GM21737 (cell line): ENCODE results near the gene CNTNAP2.

Source experiments
- ATAC-seq: cut with Tn5 transposase; IDR thresholded peaks from one replicate; pipeline ENCODE4 v1.9.1; 2021; ENCODE audit warnings: mild to moderate bottlenecking, moderate library complexity; ENCODE audit not compliant: unreplicated experiment

Gene CNTNAP2

GRCh38 chr7:146966274-146966673, 849.7 kb downstream of the CNTNAP2 start:
- no peak for ATAC-seq

DNA sequence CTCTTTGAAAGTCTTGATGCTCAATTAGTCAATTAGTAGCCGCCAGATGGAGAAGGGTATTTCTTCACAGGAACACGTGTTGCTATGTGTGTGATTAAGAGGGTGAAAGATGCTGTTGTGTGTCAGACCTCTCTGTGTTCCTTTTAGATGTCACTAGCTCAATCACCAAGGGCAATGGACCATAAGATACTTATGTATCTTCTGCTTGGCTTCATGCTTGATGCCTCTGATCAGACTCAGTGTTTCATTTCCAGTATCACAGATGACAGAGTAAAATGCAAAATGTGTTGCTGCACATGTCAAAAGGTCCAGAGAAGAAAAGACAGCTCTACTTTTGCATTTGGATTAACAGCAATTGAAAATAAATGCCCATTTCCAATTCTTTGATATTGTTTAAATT, 865.9 kb downstream of the CNTNAP2 start:
- ATAC-seq: no peak

- ATAC-seq: no peak
Measured at GRCh38 chr7:146991596-146991995, 875.0 kb downstream of the CNTNAP2 start.

GRCh38 chr7:146993764-146994163, 877.2 kb downstream of the CNTNAP2 start:
- no peak for ATAC-seq

GRCh38 chr7:147008530-147008929, 891.9 kb downstream of the CNTNAP2 start:
- ATAC-seq: no peak

- no peak for ATAC-seq
Measured at GRCh38 chr7:147012666-147013065, 896.1 kb downstream of the CNTNAP2 start.

DNA sequence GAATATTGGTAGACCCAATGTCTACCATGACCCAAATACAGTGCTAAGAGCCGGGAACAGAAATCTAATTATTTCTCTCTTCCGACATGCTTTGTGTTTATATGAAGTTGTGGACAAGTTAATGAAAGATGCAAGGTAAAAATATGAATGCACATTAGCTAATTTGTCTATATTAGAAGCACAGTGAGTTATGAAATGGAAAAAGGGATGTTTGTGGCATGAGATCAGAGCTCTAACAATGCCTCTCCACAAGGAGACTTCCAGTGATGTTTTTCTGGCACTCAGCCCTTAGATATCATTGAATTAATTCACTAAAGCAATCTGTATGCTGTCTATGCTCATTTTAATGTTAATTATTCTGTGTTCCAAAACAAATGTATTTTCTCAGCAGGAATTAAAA, 897.2 kb downstream of the CNTNAP2 start:
- no peak for ATAC-seq

DNA sequence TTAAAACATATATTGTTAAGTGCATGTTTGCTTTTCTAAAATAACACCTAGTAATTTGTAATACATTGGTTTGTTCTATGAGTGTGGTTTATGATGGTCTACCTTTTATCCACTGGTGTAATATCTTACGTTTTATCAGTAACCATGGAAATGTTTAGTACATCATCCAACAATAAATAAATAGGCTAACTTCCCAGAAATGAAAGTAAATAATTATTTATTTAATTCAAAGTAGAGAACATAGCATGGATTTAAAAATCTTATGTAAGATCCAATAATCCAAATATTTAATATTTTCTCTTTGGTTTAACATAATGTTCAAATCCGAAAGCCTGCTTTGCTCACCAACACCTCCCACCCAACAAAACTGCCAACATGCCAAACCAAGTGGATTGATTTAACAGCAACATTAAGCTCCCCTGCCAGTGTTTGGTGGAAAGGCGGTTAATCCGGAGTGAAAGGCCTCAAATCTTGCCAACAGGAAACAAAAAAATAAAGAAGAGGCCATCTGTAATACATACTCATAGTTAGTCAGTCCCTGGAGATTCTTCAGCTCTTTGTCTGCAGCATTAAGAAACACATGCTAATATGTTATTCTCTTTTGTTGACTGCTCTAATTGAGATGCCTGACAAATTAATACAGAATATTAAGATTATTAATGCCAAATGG, 897.8 kb downstream of the CNTNAP2 start:
- ATAC-seq: no peak

GRCh38 chr7:147015999-147016398, 899.4 kb downstream of the CNTNAP2 start:
- no peak for ATAC-seq

- ATAC-seq: no peak
Measured at GRCh38 chr7:147022056-147022455, 905.5 kb downstream of the CNTNAP2 start.

GRCh38 chr7:147023440-147023839, 906.8 kb downstream of the CNTNAP2 start:
- ATAC-seq: no peak

- no peak for ATAC-seq
Measured at GRCh38 chr7:147029953-147030352, 913.4 kb downstream of the CNTNAP2 start.

DNA sequence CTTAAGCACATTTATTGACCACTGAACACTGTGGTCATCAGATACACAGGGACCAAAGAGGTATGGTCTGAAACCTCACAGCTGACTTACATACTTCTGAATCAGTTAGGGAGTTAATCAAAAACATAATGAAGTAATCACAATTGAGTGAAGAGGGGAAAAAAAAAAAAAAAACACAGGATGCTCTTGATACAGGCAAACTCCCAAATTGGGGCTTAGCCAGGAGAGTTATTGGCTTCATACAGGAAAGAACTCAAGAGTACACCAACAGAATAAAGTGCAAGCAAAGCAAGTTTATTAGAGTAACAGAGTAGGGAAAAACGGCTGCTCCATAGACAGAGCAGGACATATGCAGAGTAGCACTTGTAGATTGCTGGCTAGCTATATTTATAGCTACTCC, 917.0 kb downstream of the CNTNAP2 start:
- no peak for ATAC-seq

DNA sequence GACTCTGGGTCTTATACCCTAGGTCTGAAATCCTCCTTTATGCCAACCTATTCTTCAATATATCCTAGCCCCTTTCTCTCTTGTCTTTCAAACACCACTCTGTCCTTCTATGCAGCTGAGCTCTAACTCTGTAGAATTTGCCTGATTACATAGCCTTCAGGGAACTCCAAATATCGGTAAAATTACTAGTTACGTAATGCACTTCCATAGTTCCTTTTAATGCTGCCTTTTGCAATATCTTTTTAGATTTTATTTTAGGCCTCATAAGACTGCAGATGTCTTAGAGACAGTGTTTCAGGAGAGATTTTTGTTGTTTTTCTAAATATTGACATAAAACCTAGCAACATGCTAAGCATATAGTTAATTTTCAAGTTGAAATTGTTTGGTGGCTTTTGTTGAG, 924.8 kb downstream of the CNTNAP2 start:
- ATAC-seq: no peak

GRCh38 chr7:147044941-147045340, 928.3 kb downstream of the CNTNAP2 start:
- no peak for ATAC-seq

GRCh38 chr7:147047696-147048095, 931.1 kb downstream of the CNTNAP2 start:
- ATAC-seq: no peak

- ATAC-seq: no peak
Measured at GRCh38 chr7:147048864-147049263, 932.3 kb downstream of the CNTNAP2 start.

DNA sequence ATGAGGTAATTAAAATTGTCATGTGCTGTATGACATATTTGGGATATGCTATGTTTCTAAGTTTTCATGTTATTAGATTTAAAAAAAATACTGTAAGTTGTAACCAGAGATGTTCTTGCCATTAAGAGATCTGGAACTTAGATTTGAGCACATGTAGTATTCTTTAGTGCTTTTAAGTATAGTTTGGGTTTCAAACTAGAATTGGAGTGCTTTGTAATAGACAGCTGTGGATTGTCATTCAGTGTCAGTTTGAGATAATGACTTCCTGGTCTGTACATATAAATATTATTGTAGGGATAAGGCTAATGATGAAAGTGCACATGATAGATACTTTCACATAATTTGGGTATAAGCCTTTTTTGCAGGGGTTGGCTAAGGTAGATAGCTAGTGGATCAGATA, 936.2 kb downstream of the CNTNAP2 start:
- no peak for ATAC-seq

- ATAC-seq: no peak
Measured at GRCh38 chr7:147053746-147054145, 937.1 kb downstream of the CNTNAP2 start.

- no peak for ATAC-seq
Measured at GRCh38 chr7:147060070-147060469, 943.5 kb downstream of the CNTNAP2 start.

DNA sequence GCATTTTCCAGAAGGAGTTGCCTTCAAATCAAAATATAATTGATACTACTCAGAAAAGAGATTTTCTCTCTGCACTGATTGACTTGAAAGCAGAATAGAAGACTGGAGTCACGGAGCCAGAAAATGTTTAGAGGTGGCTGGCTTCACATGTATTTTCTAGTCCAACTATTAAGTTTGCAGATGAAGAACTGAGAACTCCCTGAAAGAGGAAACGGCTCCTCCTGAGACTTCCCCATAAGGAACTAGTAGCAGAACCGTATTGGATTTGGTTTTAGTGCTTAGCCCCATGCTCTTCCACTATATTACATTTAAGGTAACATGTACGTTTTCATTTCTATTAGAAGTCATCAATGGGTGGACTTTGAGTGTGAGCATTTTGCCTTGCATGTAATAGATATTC, 946.3 kb downstream of the CNTNAP2 start:
- no peak for ATAC-seq

DNA sequence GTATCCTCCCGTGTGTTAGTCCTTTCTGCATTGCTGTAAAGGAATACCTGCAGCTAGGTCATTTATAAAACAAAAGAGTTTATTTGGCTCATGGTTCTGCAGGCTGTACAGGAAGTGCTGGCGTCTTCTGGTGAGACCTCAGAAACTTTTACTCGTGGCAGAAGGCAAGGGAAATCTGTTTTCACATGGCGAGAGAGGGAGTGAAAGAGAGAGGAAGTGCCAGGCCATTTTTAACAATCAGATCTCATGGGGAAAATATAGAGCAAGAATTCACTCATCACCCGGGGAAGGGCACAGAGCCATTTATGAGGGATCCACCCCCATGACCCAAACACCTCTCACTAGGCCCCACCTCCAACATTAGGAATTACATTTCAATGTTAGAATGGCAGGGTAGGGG, 952.2 kb downstream of the CNTNAP2 start:
- no peak for ATAC-seq

DNA sequence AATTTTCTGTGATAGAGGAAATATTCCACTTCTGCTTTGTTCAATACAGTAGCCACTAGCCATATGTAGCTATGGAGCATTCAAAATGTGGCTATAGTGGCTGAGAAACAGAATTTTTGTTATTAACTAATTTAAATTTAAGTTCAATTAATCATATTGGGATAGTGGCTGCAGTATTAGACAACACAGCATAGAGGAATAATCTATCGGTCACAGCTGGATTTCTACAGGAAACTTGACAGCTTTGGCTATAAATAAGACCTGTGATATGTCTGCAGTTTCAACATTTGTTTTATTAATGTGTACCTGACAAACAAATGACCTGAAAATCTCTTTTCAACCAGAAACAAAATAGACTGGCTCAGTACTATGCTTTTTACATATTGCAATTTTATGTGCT, 953.2 kb downstream of the CNTNAP2 start:
- ATAC-seq: no peak
